Upper lobe of right lung (tissue), 1 donor: Measurements from ENCODE around the gene TYRO3. TPM values are rescaled to one million over a fixed set of nuclear protein-coding genes. Genes with fewer than 3 reads are reported as not detected.

Source experiments
- ATAC-seq: fragments of 200-7000 bp; cut with Tn5 transposase; one replicate; pipeline ENCODE4 v1.9.1; 2020; ENCODE audit warnings: mild to moderate bottlenecking, moderate library complexity
- DNase-seq: peaks from one replicate; pipeline ENCODE4 v3.0.0-alpha.2; 2020
- H3K27ac ChIP-seq: fragments of 200-600 bp; one replicate; pipeline ENCODE4 v1.8.0; 2022
- H3K27me3 ChIP-seq: fragments of 200-600 bp; one replicate; pipeline ENCODE4 v1.8.0; 2022; ENCODE audit warnings: mild to moderate bottlenecking
- H3K36me3 ChIP-seq: fragments of 200-600 bp; one replicate; pipeline ENCODE4 v1.8.0; 2022
- H3K4me1 ChIP-seq: fragments of 200-600 bp; one replicate; pipeline ENCODE4 v1.8.0; 2022
- H3K4me3 ChIP-seq: fragments of 200-600 bp; one replicate; pipeline ENCODE4 v1.8.0; 2022; ENCODE audit warnings: mild to moderate bottlenecking
- H3K9me3 ChIP-seq: fragments of 200-600 bp; one replicate; pipeline ENCODE4 v1.8.0; 2022
- CTCF ChIP-seq: fragments of 200-600 bp; IDR thresholded peaks from one replicate; pipeline ENCODE4 v1.8.0; 2022; ENCODE audit warnings: antibody characterized with exemption
- intact Hi-C: fragments of 100-400 bp; cut with DNase I; formaldehyde crosslinking; loops from one replicate; pipeline ENCODE4 v1.11.0; 2022
- total RNA-seq: library from RNA; stranded (reverse); fragmentation: NEBNext Ultra II Directional; extraction: Animal tissue kit (Norgen Biotek cat#: 25700); gene quantifications from one replicate; pipeline ENCODE4 v1.2.1, GENCODE V29; 2021
- donor health status: DM: no; HTN: yes; CAD: no; lungs with severe emphysema.

TYRO3 gene
- total RNA-seq, 1 donor from 2014 or later, result 22.6 TPM

GRCh38 chr15:41545218-41545617, 13.8 kb upstream of the TYRO3 start:
- Histone ChIP-seq H3K27me3 (no peaks in the 10 kb centered on the region), H3K4me3 (no peak overlapping the region), H3K36me3 (no peaks in the 10 kb centered on the region), H3K27ac (no peak overlapping the region), H3K4me1 (peaks cover 5% of the 10 kb centered on the region), H3K9me3 (no peaks in the 10 kb centered on the region)
- TF ChIP-seq CTCF, result no peak
- ATAC-seq (no peak), DNase-seq (no peak)
- intact Hi-C loops, result no loop called here

- peaks cover 5% of the 10 kb centered on the region for H3K4me1 ChIP-seq
- no peaks in the 10 kb centered on the region for H3K27me3 ChIP-seq
- DNase-seq (no peak), ATAC-seq (no peak)
- H3K27ac ChIP-seq, result no peak overlapping the region
- H3K9me3 ChIP-seq, result no peaks in the 10 kb centered on the region
- no peak overlapping the region for H3K4me3 ChIP-seq
- no peak for TF ChIP-seq CTCF
- H3K36me3 ChIP-seq, result no peaks in the 10 kb centered on the region
- intact Hi-C loops, result no loop called here
Measured at GRCh38 chr15:41546851-41547786, 11.9 kb upstream of the TYRO3 start.

- Histone ChIP-seq H3K27ac (no peak overlapping the region), H3K27me3 (no peaks in the 10 kb centered on the region), H3K36me3 (no peaks in the 10 kb centered on the region), H3K9me3 (no peaks in the 10 kb centered on the region), H3K4me3 (no peak overlapping the region), H3K4me1 (no peaks in the 10 kb centered on the region)
- DNase-seq (no peak), ATAC-seq (no peak)
- intact Hi-C loops, result no loop called here
- TF ChIP-seq CTCF, result no peak
Measured at GRCh38 chr15:41550066-41550775, 8.8 kb upstream of the TYRO3 start.

GRCh38 chr15:41553731-41554130, 5.3 kb upstream of the TYRO3 start:
- H3K4me1 ChIP-seq, result peaks cover 19% of the 10 kb centered on the region
- DNase-seq, result no peak
- H3K9me3 ChIP-seq, result no peaks in the 10 kb centered on the region
- no peak for ATAC-seq
- no peaks in the 10 kb centered on the region for H3K27me3 ChIP-seq
- no peak overlapping the region for H3K4me3 ChIP-seq
- intact Hi-C loops, result no loop called here
- H3K36me3 ChIP-seq, result no peaks in the 10 kb centered on the region
- TF ChIP-seq CTCF, result no peak
- peak overlapping the region; percentile 39 for H3K27ac ChIP-seq

GRCh38 chr15:41554343-41554742, 4.7 kb upstream of the TYRO3 start:
- ATAC-seq (no peak), DNase-seq (no peak)
- Histone ChIP-seq H3K27ac (peak overlapping the region; percentile 39), H3K4me3 (no peak overlapping the region), H3K4me1 (peaks cover 19% of the 10 kb centered on the region), H3K9me3 (no peaks in the 10 kb centered on the region), H3K27me3 (no peaks in the 10 kb centered on the region), H3K36me3 (no peaks in the 10 kb centered on the region)
- TF ChIP-seq CTCF, result no peak
- intact Hi-C loops, result no loop called here
